Adrenal gland (tissue), 12 donors: ENCODE data around the gene UTF1. TPM values are rescaled to one million over a fixed set of nuclear protein-coding genes. Genes with fewer than 3 reads are reported as not detected.

Experiments used
- DNase-seq, 7 donors: peaks; one replicate each; pipeline ENCODE4 v3.0.0-alpha.2; 2019 to 2020
- H3K27ac ChIP-seq, 5 donors: fragments of 200-600 bp; sonication (generic) in 4 of 5; 1 replicate in 3 of 5; 2 replicates in 2 of 5; pipeline versions ENCODE4 v1.5.1 to v1.8.0; 2016 to 2020; ENCODE audit warnings: mild to moderate bottlenecking in 1 of 5
- H3K27me3 ChIP-seq: fragments of 200-600 bp; 2 replicates; pipeline ENCODE4 v1.8.0; 2021
- H3K36me3 ChIP-seq, 2 donors: fragments of 200-600 bp; replicated peaks in 1 of 2; 1 replicate in 1 of 2; 2 replicates in 1 of 2; pipeline versions ENCODE4 v1.5.1 to v1.8.0; 2018 to 2022
- H3K4me1 ChIP-seq, 2 donors: fragments of 200-600 bp; replicated peaks in 1 of 2; 1 replicate in 1 of 2; 2 replicates in 1 of 2; pipeline versions ENCODE4 v1.5.1 to v1.8.0; 2018 to 2021
- H3K4me3 ChIP-seq, 4 donors: fragments of 200-600 bp; sonication (generic) in 3 of 4; one replicate each; pipeline ENCODE4 v1.5.1; 2016 to 2018
- H3K9me3 ChIP-seq, 3 donors: fragments of 200-600 bp; sonication (generic) in 1 of 3; replicated peaks in 1 of 3; 1 replicate in 2 of 3; 2 replicates in 1 of 3; pipeline versions ENCODE4 v1.5.1 to v1.8.0; 2016 to 2021
- CTCF ChIP-seq, 6 experiments: fragments of 450-650 bp in 4 of 6; fragments of 200-600 bp in 2 of 6; sonication (generic) in 1 of 6; IDR thresholded peaks; 1 replicate in 5 of 6; 2 replicates in 1 of 6; pipeline versions ENCODE4 v1.5.1 to v1.8.0; 2016 to 2021; ENCODE audit warnings: antibody characterized with exemption in 6 of 6, mild to moderate bottlenecking in 2 of 6, moderate library complexity in 1 of 6
- POLR2A ChIP-seq, 2 donors: fragments of 450-650 bp; IDR thresholded peaks; one replicate each; pipeline ENCODE4 v1.6.1; 2017; ENCODE audit warnings: antibody characterized with exemption in 2 of 2, mild to moderate bottlenecking in 2 of 2, moderate library complexity in 1 of 2
- WGBS, 4 donors: extraction: QIAGEN DNeasy Blood & Tissue Kit in 2 of 4; methylation state at CpG; one replicate each; pipeline versions ENCODE4 v1.1.5 to v1.1.7; 2013 to 2017; 5-methylcytosine and 5-hydroxymethylcytosine counted together
- intact Hi-C, 2 donors: fragments of 100-400 bp; cut with DNase I; formaldehyde crosslinking; loops; one replicate each; pipeline versions ENCODE4 v1.14.1 to v1.15.0; 2022 to 2023
- polyA plus RNA-seq, 3 donors: library from polyadenylated mRNA; stranded (reverse); fragments of 200-250 nt in 2 of 3; fragments of 350-450 nt in 1 of 3; fragmentation: Illumina TruSeq in 1 of 3; extraction: RNeasy Lipid Tissue Mini Kit (QIAGEN cat#74804) in 1 of 3; gene quantifications; one replicate each; pipeline ENCODE4 v1.2.3, GENCODE V29; 2013 to 2014
- total RNA-seq, 9 donors: library from RNA; depleted of rRNA in 4 of 9; stranded (reverse); fragments of >200 nt in 4 of 9; fragments of 120-200 nt in 1 of 9; fragmentation: NEBNext Ultra II Directional in 1 of 9; extraction: Animal tissue kit (Norgen Biotek cat#: 25700) in 1 of 9; gene quantifications; one replicate each; pipeline versions ENCODE4 v1.1.0 to v1.2.4, GENCODE V29; 2013 to 2023
- donor health status: healthy with polysubstance abuse.
- donor health status: Bipolar disorder and iron deficiency.
- donor health status: DM: yes; HTN: yes; CAD: no.
- donor health status: DM: no; HTN: no; CAD: no.
- donor health status: DM: no; HTN: no; CAD: no.
- donor health status: DM: yes; HTN: yes; CAD: no.

The UTF1 gene
- total and polyA plus RNA-seq, 12 donors: 0.19 to 0.24 TPM; not detected in 10

GRCh38 chr10:133213641-133214467 lies 16.2 kb upstream of the UTF1 start:
- Histone ChIP-seq H3K4me1 (no peaks in the 10 kb centered on the region), H3K4me3 (no peak overlapping the region), H3K27ac (no peak overlapping the region), H3K36me3 (no peaks in the 10 kb centered on the region), H3K9me3 (no peaks in the 10 kb centered on the region), H3K27me3 (no peaks in the 10 kb centered on the region)
- intact Hi-C loops: no loop called here
- no peak for DNase-seq
- 86 to 89% (median 88%) methylated on average over 21 to 32 of the region's 32 CpGs for WGBS, 4 donors
- TF ChIP-seq POLR2A (IDR thresholded peaks at IDR 0.05): no peak
- no peak for TF ChIP-seq CTCF (IDR thresholded peaks at IDR 0.05)

GRCh38 chr10:133214468-133215410 lies 15.3 kb upstream of the UTF1 start:
- WGBS, 4 donors: 73 to 93% (median 81%) methylated on average over 5 to 28 of the region's 28 CpGs
- intact Hi-C loops: no loop called here
- Histone ChIP-seq H3K27me3 (no peaks in the 10 kb centered on the region), H3K4me3 (no peak overlapping the region), H3K9me3 (no peaks in the 10 kb centered on the region), H3K27ac (no peak overlapping the region), H3K36me3 (no peaks in the 10 kb centered on the region), H3K4me1 (no peaks in the 10 kb centered on the region)
- TF ChIP-seq CTCF (IDR thresholded peaks at IDR 0.05): no peak
- no peak for TF ChIP-seq POLR2A (IDR thresholded peaks at IDR 0.05)
- DNase-seq: no peak

- Histone ChIP-seq H3K4me3 (no peak overlapping the region), H3K4me1 (no peaks in the 10 kb centered on the region), H3K27me3 (no peaks in the 10 kb centered on the region), H3K36me3 (no peaks in the 10 kb centered on the region), H3K27ac (no peak overlapping the region), H3K9me3 (no peaks in the 10 kb centered on the region)
- no peak for DNase-seq
- TF ChIP-seq CTCF (IDR thresholded peaks at IDR 0.05): no peak
- no peak for TF ChIP-seq POLR2A (IDR thresholded peaks at IDR 0.05)
- 92 to 100% (median 92%) methylated on average over 3 to 27 of the region's 27 CpGs for WGBS, 4 donors
- intact Hi-C loops: no loop called here
Measured at GRCh38 chr10:133215586-133215985, 14.4 kb upstream of the UTF1 start.

GRCh38 chr10:133216776-133217175 lies 13.2 kb upstream of the UTF1 start:
- Histone ChIP-seq H3K9me3 (no peaks in the 10 kb centered on the region), H3K4me3 (no peak overlapping the region), H3K4me1 (no peaks in the 10 kb centered on the region), H3K36me3 (no peaks in the 10 kb centered on the region), H3K27me3 (peaks cover 4% of the 10 kb centered on the region), H3K27ac (no peak overlapping the region)
- intact Hi-C loops: no loop called here
- no peak for DNase-seq
- WGBS, 4 donors: 82 to 90% (median 84%) methylated on average over 26 of the region's 26 CpGs
- TF ChIP-seq CTCF (IDR thresholded peaks at IDR 0.05) (no peak), POLR2A (IDR thresholded peaks at IDR 0.05) (no peak)
